Caco-2 (cell line): ENCODE results near the gene SFTPB. TPM values are rescaled to one million over a fixed set of nuclear protein-coding genes. Genes with fewer than 3 reads are reported as not detected.

Experiments
- BruUV-seq: library from RNA; stranded (reverse); fragments of 400-500 nt; replicated peaks from 2 replicates; lab custom pipeline; 2021; lab: Mats Ljungman, UMichigan
- CTCF ChIA-PET: fragments of 300-600 bp; sonication (Branson Sonifier 250); formaldehyde crosslinking; loops from one replicate; lab custom pipeline; 2022; ENCODE audit warnings: antibody characterized with exemption; lab: Charles Lee
- POLR2A ChIA-PET: fragments of 300-600 bp; sonication (Branson Sonifier 250); formaldehyde crosslinking; loops from one replicate; lab custom pipeline; 2022; ENCODE audit warnings: antibody characterized with exemption; lab: Charles Lee
- DNase-seq, 2 experiments: peaks; one replicate each; pipeline versions ENCODE4 v3.0.0 to v3.0.0-alpha.2; 2020 to 2022
- H3K27me3 ChIP-seq: replicated peaks from 2 replicates; pipeline ENCODE4 v1.6.0; 2011; ENCODE audit warnings: low read length; ENCODE audit not compliant: control insufficient read depth, insufficient read depth
- H3K36me3 ChIP-seq: 2 replicates; pipeline ENCODE4 v1.5.1; 2011; ENCODE audit warnings: low read length; ENCODE audit not compliant: control insufficient read depth, insufficient read depth
- H3K4me1 ChIP-seq: fragments of 250-450 bp; sonication (Bioruptor Pico); 2 replicates; pipeline ENCODE4 v1.5.1; 2020; ENCODE audit warnings: mild to moderate bottlenecking
- H3K4me3 ChIP-seq: 2 replicates; pipeline ENCODE4 v1.5.1; 2011; ENCODE audit warnings: low read depth, mild to moderate bottlenecking, control low read depth, low read length
- H3K9me3 ChIP-seq: fragments of 250-450 bp; sonication (Bioruptor Pico); 2 replicates; pipeline ENCODE4 v1.5.1; 2020; ENCODE audit warnings: mild to moderate bottlenecking, moderate library complexity
- H3K27ac Mint-ChIP-seq: one replicate; pipeline ENCODE4 v1.8.0; 2022; ENCODE audit warnings: mixed read lengths; ENCODE audit not compliant: unreplicated experiment
- H3K27me3 Mint-ChIP-seq: one replicate; pipeline ENCODE4 v1.8.0; 2022; ENCODE audit warnings: mixed read lengths; ENCODE audit not compliant: insufficient read depth, unreplicated experiment
- H3K36me3 Mint-ChIP-seq: one replicate; pipeline ENCODE4 v1.8.0; 2022; ENCODE audit warnings: mild to moderate bottlenecking, mixed read lengths; ENCODE audit not compliant: insufficient read depth, unreplicated experiment
- H3K4me1 Mint-ChIP-seq: one replicate; pipeline ENCODE4 v1.8.0; 2022; ENCODE audit warnings: low read depth, mixed read lengths; ENCODE audit not compliant: unreplicated experiment
- H3K4me3 Mint-ChIP-seq: one replicate; pipeline ENCODE4 v1.8.0; 2022; ENCODE audit warnings: mild to moderate bottlenecking, moderate library complexity, mixed read lengths; ENCODE audit not compliant: unreplicated experiment
- H3K9me3 Mint-ChIP-seq: one replicate; pipeline ENCODE4 v1.8.0; 2022; ENCODE audit warnings: mixed read lengths; ENCODE audit not compliant: unreplicated experiment
- CTCF ChIP-seq, 2 experiments: fragments of 200-600 bp in 1 of 2; IDR thresholded peaks; 1 replicate in 1 of 2; 2 replicates in 1 of 2; pipeline versions ENCODE4 v1.5.1 to v1.8.0; 2011 to 2022; ENCODE audit warnings: antibody characterized with exemption in 1 of 2, control low read depth in 1 of 2, inconsistent platforms in 1 of 2, low read depth in 1 of 2, low read length in 1 of 2, mild to moderate bottlenecking in 1 of 2, moderate library complexity in 1 of 2; ENCODE audit not compliant: insufficient read depth in 1 of 2, severe bottlenecking in 1 of 2, unreplicated experiment in 1 of 2
- intact Hi-C: fragments of 100-400 bp; cut with micrococcal nuclease; formaldehyde crosslinking; loops from one replicate; pipeline ENCODE4 v1.10.0; 2022; ENCODE audit not compliant: unreplicated experiment
- total RNA-seq: library from RNA; stranded (reverse); gene quantifications from 2 replicates; pipeline ENCODE4 v1.2.3, GENCODE V29; 2022

SFTPB gene
- total RNA-seq, 1 experiment from 2014 or later, result not detected

- Histone ChIP-seq H3K4me1 (0 out of 2 replicates have a peak, but pooled peaks cover 5% of the 10 kb centered on the region), H3K27me3 (no peaks in the 10 kb centered on the region), H3K4me3 (no peak overlapping the region), H3K36me3 (peaks cover 4% of the 10 kb centered on the region), H3K9me3 (no peaks in the 10 kb centered on the region)
- H3K36me3 Mint-ChIP-seq, result peaks cover 91% of the 10 kb centered on the region
- no peak overlapping the region for H3K4me3 Mint-ChIP-seq
- intact Hi-C loops, result loop anchor here (5.0 kb wide), 1 partner anchor 58 kb away; no protein-coding TSS in a partner anchor
- DNase-seq, result no peak
- peaks cover 12% of the 10 kb centered on the region for H3K4me1 Mint-ChIP-seq
- H3K9me3 Mint-ChIP-seq, result no peaks in the 10 kb centered on the region
- CTCF ChIA-PET, result interaction anchor here (0.6 to 1.7 kb wide), 2 partner anchors 12 to 21 kb away, joined by 3 to 13 read pairs; no protein-coding TSS in a partner anchor
- H3K27me3 Mint-ChIP-seq, result no peaks in the 10 kb centered on the region
- POLR2A ChIA-PET, result no interaction called here
- BruUV-seq, result no TSS peak
- no peak for TF ChIP-seq CTCF (IDR thresholded peaks at IDR 0.05; ENCODE audit: insufficient read depth in 1 of 2, low read depth in 1 of 2, low read length in 1 of 2, severe bottlenecking in 1 of 2, unreplicated experiment in 1 of 2)
- H3K27ac Mint-ChIP-seq, result no peak overlapping the region
Observed at GRCh38 chr2:85649201-85650190, 18.5 kb downstream of the SFTPB start.

- Histone ChIP-seq H3K4me1 (0 out of 2 replicates have a peak, but pooled peaks cover 5% of the 10 kb centered on the region), H3K9me3 (no peaks in the 10 kb centered on the region), H3K36me3 (peaks cover 4% of the 10 kb centered on the region), H3K4me3 (no peak overlapping the region), H3K27me3 (no peaks in the 10 kb centered on the region)
- Mint-ChIP-seq H3K4me3 (no peak overlapping the region), H3K9me3 (no peaks in the 10 kb centered on the region), H3K27ac (no peak overlapping the region), H3K36me3 (peaks cover 93% of the 10 kb centered on the region), H3K27me3 (no peaks in the 10 kb centered on the region), H3K4me1 (peaks cover 12% of the 10 kb centered on the region)
- DNase-seq, result peak in 1 of 2 experiments; percentile 49
- CTCF ChIA-PET, result interaction anchor here (0.5 to 1.7 kb wide), 4 partner anchors 11 to 234 kb away, joined by 3 to 13 read pairs (median 5); no protein-coding TSS in a partner anchor
- intact Hi-C loops, result loop anchor here (5.0 kb wide), 1 partner anchor 59 kb away; no protein-coding TSS in a partner anchor
- POLR2A ChIA-PET, result no interaction called here
- TF ChIP-seq CTCF (IDR thresholded peaks at IDR 0.05; ENCODE audit: insufficient read depth in 1 of 2, low read depth in 1 of 2, low read length in 1 of 2, severe bottlenecking in 1 of 2, unreplicated experiment in 1 of 2), result peak; percentile 52 to 62
- BruUV-seq, result no TSS peak
Observed at GRCh38 chr2:85648619-85649018, 19.4 kb downstream of the SFTPB start.

GRCh38 chr2:85647823-85648526 lies 20.0 kb downstream of the SFTPB start:
- ChIA-PET POLR2A (no interaction called here), CTCF (interaction anchor here (0.6 to 1.7 kb wide), 2 partner anchors 11 to 78 kb away, joined by 7 to 13 read pairs; no protein-coding TSS in a partner anchor)
- TF ChIP-seq CTCF (IDR thresholded peaks at IDR 0.05; ENCODE audit: insufficient read depth in 1 of 2, low read depth in 1 of 2, low read length in 1 of 2, severe bottlenecking in 1 of 2, unreplicated experiment in 1 of 2), result no peak
- H3K9me3 Mint-ChIP-seq, result no peaks in the 10 kb centered on the region
- H3K36me3 Mint-ChIP-seq, result peaks cover 99% of the 10 kb centered on the region
- no peak for DNase-seq
- H3K27me3 Mint-ChIP-seq, result no peaks in the 10 kb centered on the region
- intact Hi-C loops, result loop anchor here (5.0 kb wide), 1 partner anchor 59 kb away; no protein-coding TSS in a partner anchor
- Histone ChIP-seq H3K27me3 (no peaks in the 10 kb centered on the region), H3K36me3 (peaks cover 4% of the 10 kb centered on the region), H3K4me3 (no peak overlapping the region), H3K4me1 (0 out of 2 replicates have a peak, but pooled peaks cover 5% of the 10 kb centered on the region), H3K9me3 (no peaks in the 10 kb centered on the region)
- BruUV-seq, result no TSS peak
- peaks cover 12% of the 10 kb centered on the region for H3K4me1 Mint-ChIP-seq
- no peak overlapping the region for H3K4me3 Mint-ChIP-seq
- H3K27ac Mint-ChIP-seq, result no peak overlapping the region
